ENCODE measurements around the gene C1orf35.

DNA sequence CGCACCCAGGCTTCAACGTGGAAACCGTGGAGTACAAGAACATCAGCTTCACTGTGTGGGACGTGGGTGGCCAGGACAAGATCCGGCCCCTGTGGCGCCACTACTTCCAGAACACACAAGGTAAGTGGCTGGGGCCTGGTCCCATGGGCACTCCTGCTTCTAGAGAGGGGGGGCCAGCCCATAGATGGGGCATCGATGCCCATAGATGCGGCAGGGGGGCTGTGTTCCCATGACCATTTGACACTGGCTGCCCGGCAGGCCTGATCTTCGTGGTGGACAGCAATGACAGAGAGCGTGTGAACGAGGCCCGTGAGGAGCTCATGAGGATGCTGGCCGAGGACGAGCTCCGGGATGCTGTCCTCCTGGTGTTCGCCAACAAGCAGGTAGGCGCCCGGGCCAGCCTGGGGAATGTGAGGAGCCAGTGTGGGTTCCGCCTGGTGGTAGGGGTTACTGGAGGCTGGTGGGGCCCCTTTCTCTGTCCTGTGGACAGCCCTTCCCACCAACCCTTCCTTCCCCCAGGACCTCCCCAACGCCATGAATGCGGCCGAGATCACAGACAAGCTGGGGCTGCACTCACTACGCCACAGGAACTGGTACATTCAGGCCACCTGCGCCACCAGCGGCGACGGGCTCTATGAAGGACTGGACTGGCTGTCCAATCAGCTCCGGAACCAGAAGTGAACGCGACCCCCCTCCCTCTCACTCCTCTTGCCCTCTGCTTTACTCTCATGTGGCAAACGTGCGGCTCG, 5.6 kb downstream of the C1orf35 start:
- TF ChIP-seq, protein P1, sequence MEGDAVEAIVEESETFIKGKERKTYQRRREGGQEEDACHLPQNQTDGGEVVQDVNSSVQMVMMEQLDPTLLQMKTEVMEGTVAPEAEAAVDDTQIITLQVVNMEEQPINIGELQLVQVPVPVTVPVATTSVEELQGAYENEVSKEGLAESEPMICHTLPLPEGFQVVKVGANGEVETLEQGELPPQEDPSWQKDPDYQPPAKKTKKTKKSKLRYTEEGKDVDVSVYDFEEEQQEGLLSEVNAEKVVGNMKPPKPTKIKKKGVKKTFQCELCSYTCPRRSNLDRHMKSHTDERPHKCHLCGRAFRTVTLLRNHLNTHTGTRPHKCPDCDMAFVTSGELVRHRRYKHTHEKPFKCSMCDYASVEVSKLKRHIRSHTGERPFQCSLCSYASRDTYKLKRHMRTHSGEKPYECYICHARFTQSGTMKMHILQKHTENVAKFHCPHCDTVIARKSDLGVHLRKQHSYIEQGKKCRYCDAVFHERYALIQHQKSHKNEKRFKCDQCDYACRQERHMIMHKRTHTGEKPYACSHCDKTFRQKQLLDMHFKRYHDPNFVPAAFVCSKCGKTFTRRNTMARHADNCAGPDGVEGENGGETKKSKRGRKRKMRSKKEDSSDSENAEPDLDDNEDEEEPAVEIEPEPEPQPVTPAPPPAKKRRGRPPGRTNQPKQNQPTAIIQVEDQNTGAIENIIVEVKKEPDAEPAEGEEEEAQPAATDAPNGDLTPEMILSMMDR (IDR thresholded peaks at IDR 0.05): no peak
- no peak for TF ChIP-seq POLR2A (IDR thresholded peaks at IDR 0.05)

All from uterus (tissue), 2 donors.